Measurements from ENCODE around the gene FOXF1.

The FOXF1 gene

DNA sequence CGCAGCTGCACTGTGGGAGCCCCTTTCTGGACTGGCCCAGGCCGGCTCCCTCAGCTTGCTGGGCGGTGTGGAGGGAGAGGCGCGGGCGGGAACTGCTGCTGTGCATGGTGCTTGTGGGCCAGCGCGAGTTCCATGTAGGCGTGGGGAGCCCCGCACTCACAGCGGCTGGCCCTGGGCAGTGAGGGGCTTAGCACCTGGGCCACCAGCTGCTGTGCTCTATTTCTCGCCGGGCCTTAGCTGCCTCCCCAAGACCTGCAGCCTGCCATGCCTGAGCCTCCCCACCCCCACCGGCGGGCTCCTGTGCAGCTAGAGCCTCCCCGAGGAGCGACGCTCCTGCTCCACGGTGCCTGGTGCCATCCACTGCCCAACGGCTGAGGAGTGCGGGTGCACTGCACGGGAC, 43.0 kb downstream of the FOXF1 start:
- H3K27ac ChIP-seq (ENCODE audit: low read length) = no peak overlapping the region
- H2AFZ ChIP-seq (ENCODE audit: low read depth, low read length) = no peak overlapping the region
- H3K4me3 ChIP-seq (ENCODE audit: low read length) = no peak overlapping the region
- H3K4me2 ChIP-seq (ENCODE audit: low read length) = no peak overlapping the region
- H3K4me1 ChIP-seq (ENCODE audit: low read length) = peaks cover 10% of the 10 kb centered on the region
- H3K79me2 ChIP-seq (ENCODE audit: low read length) = peaks cover 12% of the 10 kb centered on the region
- no peak overlapping the region for H3K9ac ChIP-seq (ENCODE audit: low read length)
- TF ChIP-seq CTCF (IDR thresholded peaks at IDR 0.05; ENCODE audit: low read depth, low read length) (no peak), EZH2phosphoT487 (IDR thresholded peaks at IDR 0.05; ENCODE audit: low read depth) (no peak)
- H4K20me1 ChIP-seq (ENCODE audit: insufficient read depth, low read length) = no peaks in the 10 kb centered on the region
- no peaks in the 10 kb centered on the region for H3K9me3 ChIP-seq (ENCODE audit: insufficient read depth, low read length)
- H3K36me3 ChIP-seq (replicated peaks; ENCODE audit: low read depth, low read length) = peaks cover 10% of the 10 kb centered on the region
- no peaks in the 10 kb centered on the region for H3K27me3 ChIP-seq (ENCODE audit: low read depth, low read length)

DNA sequence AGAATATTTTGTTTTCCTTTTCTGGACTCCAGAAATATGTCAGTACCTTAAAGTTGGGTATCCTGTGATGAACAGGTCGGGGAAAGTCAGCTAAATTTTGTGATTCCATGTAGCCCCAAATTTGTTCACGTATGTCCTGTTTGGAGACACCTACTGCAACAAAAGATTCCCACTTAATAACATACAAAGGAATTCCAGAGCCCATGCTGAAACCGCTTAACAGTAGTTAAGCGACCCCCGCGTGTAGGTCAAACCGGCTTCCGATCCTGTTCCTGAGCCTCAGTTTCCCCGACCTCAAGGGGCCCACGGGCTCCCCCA, 44.2 kb downstream of the FOXF1 start:
- Histone ChIP-seq H3K27ac (ENCODE audit: low read length) (0 out of 2 replicates have a peak overlapping the region, but pooled peaks have one; percentile 20), H3K27me3 (ENCODE audit: low read depth, low read length) (no peaks in the 10 kb centered on the region), H3K9ac (ENCODE audit: low read length) (peak overlapping the region; percentile 95), H3K4me3 (ENCODE audit: low read length) (peak overlapping the region; percentile 97), H4K20me1 (ENCODE audit: insufficient read depth, low read length) (no peaks in the 10 kb centered on the region), H3K4me1 (ENCODE audit: low read length) (peaks cover 10% of the 10 kb centered on the region), H2AFZ (ENCODE audit: low read depth, low read length) (peak overlapping the region; percentile 90), H3K9me3 (ENCODE audit: insufficient read depth, low read length) (no peaks in the 10 kb centered on the region), H3K79me2 (ENCODE audit: low read length) (peaks cover 12% of the 10 kb centered on the region), H3K4me2 (ENCODE audit: low read length) (peak overlapping the region; percentile 95), H3K36me3 (replicated peaks; ENCODE audit: low read depth, low read length) (peaks cover 7% of the 10 kb centered on the region)
- TF ChIP-seq CTCF (IDR thresholded peaks at IDR 0.05; ENCODE audit: low read depth, low read length) (no peak), EZH2phosphoT487 (IDR thresholded peaks at IDR 0.05; ENCODE audit: low read depth) (no peak)

- Histone ChIP-seq H3K4me3 (ENCODE audit: low read length) (peak within 1 kb of the TSS; percentile 97), H2AFZ (ENCODE audit: low read depth, low read length) (peak within 1 kb of the TSS; percentile 91), H3K27ac (ENCODE audit: low read length) (0 out of 2 replicates have a peak within 1 kb of the TSS, but pooled peaks have one; percentile 20), H3K4me2 (ENCODE audit: low read length) (peak within 1 kb of the TSS; percentile 95), H3K4me1 (ENCODE audit: low read length) (peaks cover 10% of the 10 kb centered on the region), H3K79me2 (ENCODE audit: low read length) (peaks cover 12% of the 10 kb centered on the region), H3K36me3 (replicated peaks; ENCODE audit: low read depth, low read length) (peaks cover 7% of the 10 kb centered on the region), H3K9ac (ENCODE audit: low read length) (peak within 1 kb of the TSS; percentile 95), H3K27me3 (ENCODE audit: low read depth, low read length) (no peaks in the 10 kb centered on the region), H3K9me3 (ENCODE audit: insufficient read depth, low read length) (no peaks in the 10 kb centered on the region), H4K20me1 (ENCODE audit: insufficient read depth, low read length) (no peaks in the 10 kb centered on the region)
- TF ChIP-seq CTCF (IDR thresholded peaks at IDR 0.05; ENCODE audit: low read depth, low read length) (no peak), EZH2phosphoT487 (IDR thresholded peaks at IDR 0.05; ENCODE audit: low read depth) (no peak)
These were observed 44.8 kb downstream of the FOXF1 start, which contains the start of gene MTHFSD for GRCh38 chr16:86554917-86555703. MTHFSD (minus strand) TSS chr16:86555235; CDS start chr16:86555184, 51 bp downstream.

- no peak overlapping the region; the same call in 1 of the 2 replicates for H2AFZ ChIP-seq (ENCODE audit: low read depth, low read length)
- H3K27ac ChIP-seq (ENCODE audit: low read length) = no peak overlapping the region
- peaks cover 10% of the 10 kb centered on the region for H3K4me1 ChIP-seq (ENCODE audit: low read length)
- peaks cover 7% of the 10 kb centered on the region for H3K36me3 ChIP-seq (replicated peaks; ENCODE audit: low read depth, low read length)
- H3K9ac ChIP-seq (ENCODE audit: low read length) = peak overlapping the region; percentile 95
- TF ChIP-seq CTCF (IDR thresholded peaks at IDR 0.05; ENCODE audit: low read depth, low read length) (no peak), EZH2phosphoT487 (IDR thresholded peaks at IDR 0.05; ENCODE audit: low read depth) (no peak)
- no peaks in the 10 kb centered on the region for H3K9me3 ChIP-seq (ENCODE audit: insufficient read depth, low read length)
- H3K4me3 ChIP-seq (ENCODE audit: low read length) = peak overlapping the region; percentile 97
- no peaks in the 10 kb centered on the region for H3K27me3 ChIP-seq (ENCODE audit: low read depth, low read length)
- peaks cover 12% of the 10 kb centered on the region for H3K79me2 ChIP-seq (ENCODE audit: low read length)
- no peaks in the 10 kb centered on the region for H4K20me1 ChIP-seq (ENCODE audit: insufficient read depth, low read length)
- peak overlapping the region; percentile 89 for H3K4me2 ChIP-seq (ENCODE audit: low read length)
These were observed 45.4 kb downstream of the FOXF1 start for GRCh38 chr16:86555704-86556075.

All from OCI-LY3 (cell line).